T-cell (primary cell): ENCODE measurements around the gene HOXA3. TPM values are rescaled to one million over a fixed set of nuclear protein-coding genes. Genes with fewer than 3 reads are reported as not detected.
A peak's percentile ranks its signal among the peaks of the same experiment; 100 is the strongest.

Experiments
- ATAC-seq, 4 experiments: fragments of 200-7000 bp in 3 of 4; fragments of 150-1000 bp in 1 of 4; cut with Tn5 transposase; replicated peaks in 1 of 4; 1 replicate in 3 of 4; 2 replicates in 1 of 4; pipeline ENCODE4 v1.10.0; 2021; ENCODE audit warnings: moderate library complexity in 3 of 4, mild to moderate bottlenecking in 2 of 4, moderate number of reproducible peaks in 1 of 4
- CTCF ChIA-PET, 2 donors: fragments of 300-600 bp; sonication (Branson Sonifier 250); formaldehyde crosslinking; loops; one replicate each; lab custom pipeline; 2022; ENCODE audit warnings: antibody characterized with exemption in 2 of 2; lab: Charles Lee
- POLR2A ChIA-PET, 2 donors: fragments of 300-600 bp; sonication (Branson Sonifier 250); formaldehyde crosslinking; loops; one replicate each; lab custom pipeline; 2022; ENCODE audit warnings: antibody characterized with exemption in 2 of 2; lab: Charles Lee
- DNase-seq, 35 experiments: peaks; one replicate each; pipeline versions ENCODE4 v3.0.0 to v3.0.0-alpha.2; 2013 to 2023
- H3K27ac ChIP-seq: one replicate; pipeline ENCODE4 v1.5.1; 2013; ENCODE audit warnings: low read length
- H3K27me3 ChIP-seq, 2 experiments: replicated peaks in 1 of 2; 1 replicate in 1 of 2; 2 replicates in 1 of 2; pipeline versions ENCODE4 v1.6.1 to v1.7.0; 2013; ENCODE audit warnings: low read length in 1 of 2, mixed read lengths in 1 of 2; ENCODE audit not compliant: control insufficient read depth in 2 of 2, insufficient read depth in 2 of 2; ENCODE audit errors: extremely low read depth in 1 of 2
- H3K36me3 ChIP-seq, 2 donors: 1 replicate in 1 of 2; 2 replicates in 1 of 2; pipeline versions ENCODE4 v1.6.1 to v1.7.0; 2013; ENCODE audit warnings: low read length in 1 of 2; ENCODE audit not compliant: control insufficient read depth in 2 of 2, insufficient read depth in 1 of 2; ENCODE audit errors: extremely low read depth in 1 of 2
- H3K4me1 ChIP-seq, 2 experiments: 1 replicate in 1 of 2; 2 replicates in 1 of 2; pipeline versions ENCODE4 v1.6.1 to v1.7.0; 2013; ENCODE audit warnings: low read length in 2 of 2, mixed read lengths in 1 of 2; ENCODE audit not compliant: insufficient read depth in 2 of 2, control insufficient read depth in 1 of 2; ENCODE audit errors: extremely low read depth in 1 of 2
- H3K4me3 ChIP-seq, 2 donors: 1 replicate in 1 of 2; 2 replicates in 1 of 2; pipeline versions ENCODE4 v1.5.1 to v1.7.0; 2013; ENCODE audit warnings: mild to moderate bottlenecking in 2 of 2, low read length in 1 of 2, moderate library complexity in 1 of 2; ENCODE audit not compliant: control insufficient read depth in 1 of 2; ENCODE audit errors: extremely low read depth in 1 of 2
- H3K9me3 ChIP-seq: 2 replicates; pipeline ENCODE4 v1.7.0; 2013
- H3K27ac Mint-ChIP-seq, 2 donors: one replicate each; pipeline ENCODE4 v1.8.0; 2020 to 2021; ENCODE audit warnings: mild to moderate bottlenecking in 2 of 2, mixed read lengths in 2 of 2
- H3K27me3 Mint-ChIP-seq, 2 donors: one replicate each; pipeline ENCODE4 v1.8.0; 2021 to 2022; ENCODE audit warnings: mixed read lengths in 2 of 2
- H3K36me3 Mint-ChIP-seq: one replicate; pipeline ENCODE4 v1.8.0; 2021; ENCODE audit warnings: mixed read lengths
- H3K4me1 Mint-ChIP-seq, 3 donors: one replicate each; pipeline ENCODE4 v1.8.0; 2020 to 2022; ENCODE audit warnings: mixed read lengths in 3 of 3, mild to moderate bottlenecking in 1 of 3
- H3K4me3 Mint-ChIP-seq, 3 donors: one replicate each; pipeline ENCODE4 v1.8.0; 2020 to 2022; ENCODE audit warnings: mild to moderate bottlenecking in 3 of 3, mixed read lengths in 3 of 3, moderate library complexity in 3 of 3
- H3K9me3 Mint-ChIP-seq, 3 donors: one replicate each; pipeline ENCODE4 v1.8.0; 2020 to 2022; ENCODE audit warnings: mixed read lengths in 3 of 3
- WGBS: methylation state at CpG from one replicate; pipeline ENCODE4 v1.1.5; 2013; ENCODE audit warnings: missing lambda C conversion rate; ENCODE audit not compliant: insufficient coverage; 5-methylcytosine and 5-hydroxymethylcytosine counted together
- total RNA-seq, 35 experiments: library from RNA in 6 of 35; stranded (reverse) in 6 of 35; fragments of 120-200 nt in 1 of 35; gene quantifications; one replicate each; pipeline versions ENCODE4 v1.2.1 to v1.2.4 and lab custom pipeline; 2013 to 2026

Gene HOXA3
- total RNA-seq, 5 donors from 2014 or later (not counting 1 experiment from before 2014, with no cell fraction given), result 0.79 to 1.4 TPM; not detected in 3

GRCh38 chr7:27179503-27180430 is 27.4 kb upstream of the HOXA3 start:
- POLR2A ChIA-PET, result interaction anchor here in 1 of 2 donors (0.6 kb wide), 1 partner anchor 330 kb away, joined by 8 read pairs; no protein-coding TSS in a partner anchor
- peak; percentile 64 to 81 (median 70) for ATAC-seq
- Mint-ChIP-seq H3K36me3 (no peaks in the 10 kb centered on the region), H3K27me3 (peaks cover 42 to 87% of the 10 kb centered on the region in 2 donors), H3K4me1 (peaks cover 13 to 26% (median 17%) of the 10 kb centered on the region in 3 donors), H3K9me3 (no peaks in the 10 kb centered on the region), H3K4me3 (peak overlapping the region in 2 of 3 donors; percentile 4 to 10), H3K27ac (peak overlapping the region in 1 of 2 donors; percentile 65)
- peak in 30 of 35 experiments; percentile 31 to 83 (median 52) for DNase-seq
- Histone ChIP-seq H3K27me3 (peaks cover 11 to 90% of the 10 kb centered on the region in 2 experiments), H3K4me3 (peak overlapping the region in 1 of 2 donors; percentile 29), H3K36me3 (no peaks in the 10 kb centered on the region), H3K4me1 (peaks cover 7 to 30% of the 10 kb centered on the region in 2 experiments), H3K27ac (no peak overlapping the region), H3K9me3 (no peaks in the 10 kb centered on the region)
- 19% methylated on average over 42 of the region's 56 CpGs for WGBS
- CTCF ChIA-PET, result interaction anchor here (0.5 to 2.2 kb wide), 17 partner anchors 11 to 1334 kb away, joined by 3 to 26 read pairs (median 3); no protein-coding TSS in a partner anchor

GRCh38 chr7:27179030-27179429 is 26.6 kb upstream of the HOXA3 start:
- H3K9me3 Mint-ChIP-seq, result no peaks in the 10 kb centered on the region
- peaks cover 41 to 86% of the 10 kb centered on the region in 2 donors for H3K27me3 Mint-ChIP-seq
- no peaks in the 10 kb centered on the region for H3K36me3 ChIP-seq
- peaks cover 11 to 90% of the 10 kb centered on the region in 2 experiments for H3K27me3 ChIP-seq
- no peak overlapping the region for H3K27ac ChIP-seq
- POLR2A ChIA-PET, result no interaction called here
- no peaks in the 10 kb centered on the region for H3K9me3 ChIP-seq
- no peaks in the 10 kb centered on the region for H3K36me3 Mint-ChIP-seq
- H3K27ac Mint-ChIP-seq, result peak overlapping the region in 1 of 2 donors; percentile 65
- no peak overlapping the region for H3K4me3 Mint-ChIP-seq
- peak in 1 of 35 experiments; percentile 0 for DNase-seq
- no peak for ATAC-seq
- no peak overlapping the region for H3K4me3 ChIP-seq
- WGBS, result 89% methylated on average over 11 of the region's 14 CpGs
- CTCF ChIA-PET, result interaction anchor here (0.6 to 2.2 kb wide), 15 partner anchors 11 to 1334 kb away, joined by 3 to 26 read pairs (median 3); no protein-coding TSS in a partner anchor
- peaks cover 11 to 25% (median 13%) of the 10 kb centered on the region in 3 donors for H3K4me1 Mint-ChIP-seq
- peaks cover 5 to 31% of the 10 kb centered on the region in 2 experiments for H3K4me1 ChIP-seq

- peaks cover 41 to 80% of the 10 kb centered on the region in 2 donors for H3K27me3 Mint-ChIP-seq
These were observed 26.0 kb upstream of the HOXA3 start for GRCh38 chr7:27178366-27178765.

GRCh38 chr7:27177795-27178320 is 25.5 kb upstream of the HOXA3 start:
- Histone ChIP-seq H3K9me3 (no peaks in the 10 kb centered on the region), H3K36me3 (no peaks in the 10 kb centered on the region), H3K4me1 (peaks cover 8 to 29% of the 10 kb centered on the region in 2 experiments), H3K27me3 (peaks cover 10 to 88% of the 10 kb centered on the region in 2 experiments), H3K27ac (no peak overlapping the region), H3K4me3 (no peak overlapping the region)
- ATAC-seq (no peak), DNase-seq (no peak)
- POLR2A ChIA-PET, result interaction anchor here (0.6 to 0.7 kb wide), 2 partner anchors 9 to 878 kb away, joined by 3 to 4 read pairs; no protein-coding TSS in a partner anchor
- Mint-ChIP-seq H3K36me3 (no peaks in the 10 kb centered on the region), H3K9me3 (no peaks in the 10 kb centered on the region), H3K4me1 (peaks cover 9 to 18% (median 11%) of the 10 kb centered on the region in 3 donors), H3K27me3 (peaks cover 39 to 77% of the 10 kb centered on the region in 2 donors), H3K4me3 (no peak overlapping the region), H3K27ac (no peak overlapping the region)
- whole genome bisulfite sequencing, result no CpG with 5 or more reads among the region's 5 CpGs
- CTCF ChIA-PET, result interaction anchor here (0.9 to 1.6 kb wide), 5 partner anchors 10 to 977 kb away, joined by 3 to 4 read pairs (median 3); no protein-coding TSS in a partner anchor

More at GRCh38 chr7:27178366-27178765, 26.0 kb upstream of the HOXA3 start:
- no peak overlapping the region for H3K4me3 Mint-ChIP-seq
- POLR2A ChIA-PET, result interaction anchor here in 1 of 2 donors (0.7 kb wide), 1 partner anchor 8 kb away, joined by 3 read pairs; no protein-coding TSS in a partner anchor
- Histone ChIP-seq H3K36me3 (no peaks in the 10 kb centered on the region), H3K27me3 (peaks cover 11 to 89% of the 10 kb centered on the region in 2 experiments), H3K9me3 (no peaks in the 10 kb centered on the region), H3K27ac (no peak overlapping the region), H3K4me1 (peaks cover 5 to 30% of the 10 kb centered on the region in 2 experiments), H3K4me3 (no peak overlapping the region)
- no peaks in the 10 kb centered on the region for H3K36me3 Mint-ChIP-seq
- CTCF ChIA-PET, result interaction anchor here in 1 of 2 donors (0.7 to 2.2 kb wide), 3 partner anchors 12 to 632 kb away, joined by 3 to 26 read pairs (median 6); no protein-coding TSS in a partner anchor
- ATAC-seq (no peak), DNase-seq (peak in 1 of 35 experiments; percentile 5)
- peaks cover 9 to 20% (median 11%) of the 10 kb centered on the region in 3 donors for H3K4me1 Mint-ChIP-seq
- 100% methylated on average over 3 of the region's 6 CpGs for WGBS
- no peak overlapping the region for H3K27ac Mint-ChIP-seq
- no peaks in the 10 kb centered on the region for H3K9me3 Mint-ChIP-seq

GRCh38 chr7:27176962-27177794 is 24.8 kb upstream of the HOXA3 start:
- Histone ChIP-seq H3K4me3 (no peak overlapping the region), H3K36me3 (no peaks in the 10 kb centered on the region), H3K9me3 (no peaks in the 10 kb centered on the region), H3K27ac (no peak overlapping the region), H3K27me3 (peaks cover 7 to 88% of the 10 kb centered on the region in 2 experiments), H3K4me1 (peaks cover 9 to 35% of the 10 kb centered on the region in 2 experiments)
- Mint-ChIP-seq H3K27ac (no peak overlapping the region), H3K4me3 (no peak overlapping the region), H3K27me3 (peaks cover 38 to 76% of the 10 kb centered on the region in 2 donors), H3K4me1 (peaks cover 13 to 19% (median 16%) of the 10 kb centered on the region in 3 donors), H3K9me3 (no peaks in the 10 kb centered on the region), H3K36me3 (no peaks in the 10 kb centered on the region)
- ChIA-PET POLR2A (interaction anchor here in 1 of 2 donors (0.6 kb wide), 1 partner anchor 878 kb away, joined by 4 read pairs; no protein-coding TSS in a partner anchor), CTCF (interaction anchor here (0.9 to 1.6 kb wide), 5 partner anchors 11 to 978 kb away, joined by 3 to 4 read pairs (median 3); no protein-coding TSS in a partner anchor)
- 87% methylated on average over 16 of the region's 22 CpGs for WGBS
- DNase-seq, result no peak
- ATAC-seq, result no peak
